Neuron (in vitro differentiated cells): Measurements from ENCODE around the gene C3orf18.
A peak's percentile ranks its signal among the peaks of the same experiment; 100 is the strongest.

Experiments used
- H2AFZ ChIP-seq: one replicate; pipeline ENCODE4 v1.6.1; 2013; ENCODE audit warnings: low read depth, mild to moderate bottlenecking, inconsistent platforms, low read length, moderate library complexity
- H3K27me3 ChIP-seq: one replicate; pipeline ENCODE4 v1.6.1; 2013; ENCODE audit warnings: low read length; ENCODE audit not compliant: insufficient read depth
- H3K36me3 ChIP-seq: one replicate; pipeline ENCODE4 v1.6.1; 2013; ENCODE audit warnings: low read length; ENCODE audit not compliant: insufficient read depth
- H3K4me1 ChIP-seq: one replicate; pipeline ENCODE4 v1.6.1; 2013; ENCODE audit warnings: low read length; ENCODE audit not compliant: insufficient read depth
- H3K4me3 ChIP-seq: 2 replicates; pipeline ENCODE4 v1.5.1; 2013; ENCODE audit warnings: mild to moderate bottlenecking, low read length, moderate library complexity
- H3K9me3 ChIP-seq: one replicate; pipeline ENCODE4 v1.6.1; 2013; ENCODE audit warnings: low read length

Gene C3orf18

DNA sequence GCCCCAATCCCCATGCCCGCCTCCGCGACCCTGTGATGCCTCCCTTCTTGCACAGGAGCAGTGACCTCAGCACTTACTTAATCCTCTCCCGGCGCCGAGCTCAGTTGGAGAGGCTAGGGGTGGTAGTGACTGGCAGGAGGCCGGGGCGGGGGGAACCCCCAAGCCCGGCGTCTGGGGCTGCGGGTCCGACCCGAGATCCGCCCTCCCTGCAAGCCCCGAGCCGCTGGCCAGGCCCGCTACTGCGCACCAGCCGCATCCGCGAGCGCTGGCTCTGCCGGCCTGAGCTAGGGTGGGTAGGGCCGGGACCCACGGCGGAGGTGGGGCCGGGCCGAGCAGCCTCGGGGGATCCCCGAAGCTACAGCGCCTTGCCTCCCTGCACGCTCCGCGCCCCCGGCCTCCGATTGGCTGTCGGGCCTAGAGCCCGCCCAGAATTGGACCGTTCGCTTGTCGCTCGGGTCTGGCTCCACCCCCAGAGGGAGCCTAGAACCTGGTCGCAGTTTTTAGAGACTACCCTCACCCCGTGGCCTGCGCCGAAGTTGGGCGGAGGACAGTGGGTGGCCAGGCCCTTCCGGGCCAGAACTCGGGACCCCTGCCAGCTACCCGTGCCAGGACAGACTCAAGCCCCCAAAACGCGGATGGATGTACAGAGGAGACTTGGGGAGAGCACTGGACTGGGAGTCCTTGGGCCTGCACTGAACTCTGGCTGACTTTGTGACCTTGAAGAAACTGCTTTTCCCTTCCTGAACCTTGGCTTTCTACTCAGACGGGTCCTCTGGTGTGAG, at the start of gene C3orf18:
C3orf18 (minus strand) TSS at position 362 of the 782 bp plus-strand sequence. CDS start 2,048 bp downstream, outside the sequence.
- Histone ChIP-seq H3K36me3 (peaks cover 6% of the 10 kb centered on the region), H3K27me3 (peaks cover 31% of the 10 kb centered on the region), H3K4me1 (peaks cover 7% of the 10 kb centered on the region), H3K4me3 (peak within 1 kb of the TSS; percentile 72), H3K9me3 (no peaks in the 10 kb centered on the region), H2AFZ (no peak within 1 kb of the TSS)

DNA sequence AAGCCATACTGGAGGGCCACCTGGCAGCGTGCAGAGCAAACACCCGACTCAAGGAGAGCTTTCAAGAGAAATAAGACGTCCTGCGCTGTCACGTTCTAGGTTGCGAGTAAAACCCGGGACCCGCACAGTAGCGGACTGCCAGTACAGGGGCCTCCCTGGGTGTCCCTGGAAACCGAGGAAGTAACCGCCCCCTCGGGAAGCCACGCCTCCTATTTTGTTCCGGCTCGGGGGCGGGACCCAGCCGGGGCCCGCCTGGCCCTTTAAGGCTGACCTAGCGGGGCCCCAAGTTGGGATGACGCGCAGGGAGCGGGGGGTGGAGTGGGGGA, 49.2 kb upstream of the C3orf18 start:
- Histone ChIP-seq H3K36me3 (no peaks in the 10 kb centered on the region), H3K4me3 (peak overlapping the region; percentile 41), H3K27me3 (no peaks in the 10 kb centered on the region), H3K9me3 (no peaks in the 10 kb centered on the region), H3K4me1 (peaks cover 28% of the 10 kb centered on the region), H2AFZ (peak overlapping the region; percentile 32)

DNA sequence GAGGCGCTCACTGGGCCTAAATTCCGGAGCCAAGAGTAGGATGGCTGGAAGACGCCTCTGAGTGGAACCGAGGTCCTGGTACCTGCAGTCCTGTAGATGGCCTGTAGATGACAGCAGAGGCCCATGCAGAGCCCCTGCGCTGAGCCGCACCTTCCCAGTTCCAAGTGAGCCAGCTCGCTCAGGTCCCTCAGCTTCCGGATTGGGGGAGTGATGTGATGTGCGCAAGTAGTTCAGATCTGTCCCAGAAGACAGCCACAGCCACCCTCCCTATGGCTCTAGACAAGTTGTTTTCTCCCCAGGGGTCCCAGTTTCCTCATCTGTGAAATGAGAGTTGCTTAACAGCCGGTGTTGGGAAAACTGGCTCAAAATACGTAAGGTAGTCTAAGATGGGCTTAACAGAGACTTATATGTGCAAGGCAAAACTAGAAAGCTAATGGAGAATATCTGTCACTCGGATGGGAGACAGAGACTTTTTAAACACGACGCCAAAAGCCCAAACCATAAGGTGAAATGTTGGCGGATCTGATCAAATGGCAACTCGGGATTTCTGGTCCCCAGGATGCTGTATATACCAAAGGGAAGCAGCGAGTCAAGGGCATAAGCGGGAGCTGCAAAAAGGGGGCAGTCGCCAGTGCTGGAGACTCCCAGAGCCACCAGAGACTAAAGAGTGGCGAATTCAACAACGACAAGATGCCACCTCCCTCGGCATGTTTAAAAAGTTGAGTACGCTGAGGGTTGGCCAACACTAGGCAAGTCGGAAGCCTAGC, 48.6 kb upstream of the C3orf18 start:
- H3K9me3 ChIP-seq: no peaks in the 10 kb centered on the region
- H3K4me3 ChIP-seq: peak overlapping the region; percentile 41
- no peaks in the 10 kb centered on the region for H3K27me3 ChIP-seq
- H3K4me1 ChIP-seq: peaks cover 29% of the 10 kb centered on the region
- H2AFZ ChIP-seq: peak overlapping the region; percentile 32
- no peaks in the 10 kb centered on the region for H3K36me3 ChIP-seq

DNA sequence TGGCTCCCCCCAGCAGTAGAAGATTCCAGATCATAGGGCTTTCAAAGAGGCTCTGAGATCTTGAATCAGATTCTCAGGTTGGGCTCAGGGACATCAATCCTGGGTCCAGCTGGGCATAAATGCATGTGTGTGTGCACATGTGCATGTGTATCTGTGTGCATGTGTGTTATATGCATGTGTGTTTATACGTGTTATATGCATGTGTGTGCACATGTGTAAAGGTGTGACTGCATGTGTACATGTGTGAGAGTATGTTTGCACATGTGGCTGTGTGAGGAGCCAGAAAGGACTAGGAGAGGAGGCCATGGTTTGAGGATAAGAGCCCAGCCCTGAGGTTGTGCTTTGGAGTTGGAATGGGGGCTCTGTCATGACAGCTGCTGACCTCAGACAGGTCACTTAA, 47.6 kb upstream of the C3orf18 start:
- H3K27me3 ChIP-seq: no peaks in the 10 kb centered on the region
- peaks cover 36% of the 10 kb centered on the region for H3K4me1 ChIP-seq
- H3K36me3 ChIP-seq: no peaks in the 10 kb centered on the region
- no peak overlapping the region for H2AFZ ChIP-seq
- H3K4me3 ChIP-seq: no peak overlapping the region
- H3K9me3 ChIP-seq: no peaks in the 10 kb centered on the region

DNA sequence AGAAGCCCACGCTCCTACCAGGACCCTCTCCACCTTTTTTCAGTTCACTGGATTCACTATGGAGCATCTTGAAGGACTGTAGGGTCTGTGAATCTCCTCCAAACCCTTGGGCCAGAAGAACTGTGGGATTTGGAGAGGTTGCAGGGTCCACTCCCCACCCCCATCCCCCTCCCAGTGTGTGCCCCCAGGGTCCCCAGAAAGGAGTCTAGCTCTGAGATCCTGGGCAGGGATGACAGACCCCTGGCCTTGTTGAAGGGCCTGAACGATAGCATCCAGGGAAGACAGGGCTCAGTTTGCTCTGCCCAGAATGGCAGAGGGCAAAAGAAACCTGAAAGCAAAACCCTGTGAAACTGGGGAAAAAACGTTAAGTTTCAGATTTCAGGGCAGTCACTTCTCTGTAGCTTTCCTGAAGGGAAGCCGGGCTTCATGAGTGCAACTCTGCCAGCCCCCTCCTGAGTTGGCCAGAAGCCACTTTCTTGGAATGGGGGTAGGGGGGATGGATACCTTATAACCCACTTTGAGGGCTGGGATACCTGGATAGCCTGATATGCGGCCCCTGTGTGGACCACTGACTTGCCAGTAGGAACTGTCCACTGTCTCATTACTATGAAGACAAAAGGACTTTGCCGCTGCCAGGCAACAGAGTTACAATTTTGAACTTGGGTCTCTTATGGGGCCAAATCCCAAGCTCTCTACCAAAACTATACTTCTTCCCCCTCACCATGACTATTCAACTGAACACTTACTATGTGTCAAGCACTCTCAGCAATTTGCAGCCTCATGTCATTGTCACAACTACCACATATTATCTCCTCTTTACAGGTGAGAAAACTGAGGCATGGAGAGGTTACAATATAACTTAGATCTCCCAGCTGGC, 45.7 kb upstream of the C3orf18 start:
- Histone ChIP-seq H3K27me3 (no peaks in the 10 kb centered on the region), H2AFZ (no peak overlapping the region), H3K9me3 (no peaks in the 10 kb centered on the region), H3K36me3 (no peaks in the 10 kb centered on the region), H3K4me3 (no peak overlapping the region), H3K4me1 (peaks cover 36% of the 10 kb centered on the region)

DNA sequence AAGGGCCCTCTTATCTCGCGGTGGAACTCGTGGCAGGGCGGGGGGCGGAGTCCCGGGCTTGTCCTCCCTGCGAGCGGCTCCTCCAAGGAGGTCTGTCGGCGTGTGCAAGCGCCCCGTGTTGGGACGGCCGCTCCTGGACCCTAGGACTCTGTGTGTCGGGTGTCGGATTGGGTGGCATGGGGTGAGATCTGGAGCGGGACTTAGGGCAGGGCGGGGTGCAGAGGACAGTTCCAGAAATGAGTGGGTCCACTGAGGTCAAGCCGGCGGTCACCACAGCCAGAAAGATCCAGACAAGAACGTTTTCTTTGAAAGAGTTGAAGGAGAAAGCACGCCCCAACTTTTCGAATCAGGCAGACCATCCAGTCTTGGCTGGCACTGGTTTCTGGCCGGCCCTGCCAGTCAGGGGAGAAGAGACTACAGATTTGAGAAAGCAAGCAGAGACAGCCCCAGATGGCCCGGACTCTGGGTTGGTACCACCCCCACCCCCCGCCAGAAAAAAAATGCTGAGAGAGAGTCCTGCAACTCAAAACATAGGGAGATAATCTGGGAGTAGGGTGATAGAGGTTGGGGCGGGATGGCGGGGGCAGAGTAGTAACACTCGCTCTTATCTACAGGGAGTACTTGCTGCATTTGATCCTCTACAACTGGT, 44.8 kb upstream of the C3orf18 start:
- Histone ChIP-seq H3K4me3 (peak overlapping the region; percentile 61), H3K36me3 (peaks cover 6% of the 10 kb centered on the region), H3K4me1 (peaks cover 28% of the 10 kb centered on the region), H2AFZ (peak overlapping the region; percentile 43), H3K27me3 (no peaks in the 10 kb centered on the region), H3K9me3 (no peaks in the 10 kb centered on the region)

DNA sequence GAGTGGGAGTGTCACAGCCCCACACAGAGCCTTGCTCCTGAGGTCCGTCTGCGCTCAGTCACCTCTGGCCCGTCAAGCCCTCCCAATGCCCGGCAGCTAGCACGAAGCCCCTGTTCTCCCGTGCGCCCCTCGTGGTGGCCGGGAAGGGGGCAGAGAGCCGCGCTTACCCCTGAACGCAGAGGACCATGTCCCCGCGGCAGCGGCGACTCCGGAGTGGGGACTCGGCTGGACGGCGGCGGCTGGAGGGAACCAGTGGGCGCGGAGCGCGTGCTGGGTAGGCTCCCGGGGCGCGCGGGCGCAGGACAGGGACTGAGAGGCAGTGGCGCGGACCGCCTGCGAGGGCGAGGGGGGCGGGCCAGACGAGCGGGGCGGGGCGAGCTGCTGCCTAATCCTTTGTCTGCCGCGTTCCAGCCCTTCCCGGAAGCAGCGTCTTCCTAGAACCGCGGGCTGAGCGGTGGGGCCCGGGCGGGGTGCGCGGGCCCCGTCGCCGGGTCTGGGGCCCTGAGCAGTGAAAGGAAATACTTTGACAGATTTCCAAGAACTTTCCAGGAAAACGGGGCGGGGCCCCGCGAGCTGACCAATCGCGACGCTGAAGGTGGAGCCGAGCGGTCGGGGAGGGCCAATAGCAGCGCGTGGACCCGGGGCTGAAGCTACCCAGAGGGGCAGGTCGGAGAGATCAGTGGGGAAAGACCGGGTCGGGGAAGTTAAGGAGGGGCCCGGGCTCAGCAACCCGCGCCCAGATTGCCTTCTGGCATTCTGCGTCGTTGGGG, 44.1 kb upstream of the C3orf18 start, which contains the start of gene CISH:
CISH (minus strand) TSS at position 311 of the 770 bp plus-strand sequence; CDS start at position 187, 124 bp downstream.
- Histone ChIP-seq H3K4me3 (peak within 1 kb of the TSS; percentile 61), H3K27me3 (no peaks in the 10 kb centered on the region), H3K9me3 (no peaks in the 10 kb centered on the region), H2AFZ (peak within 1 kb of the TSS; percentile 43), H3K36me3 (peaks cover 11% of the 10 kb centered on the region), H3K4me1 (peaks cover 27% of the 10 kb centered on the region)

DNA sequence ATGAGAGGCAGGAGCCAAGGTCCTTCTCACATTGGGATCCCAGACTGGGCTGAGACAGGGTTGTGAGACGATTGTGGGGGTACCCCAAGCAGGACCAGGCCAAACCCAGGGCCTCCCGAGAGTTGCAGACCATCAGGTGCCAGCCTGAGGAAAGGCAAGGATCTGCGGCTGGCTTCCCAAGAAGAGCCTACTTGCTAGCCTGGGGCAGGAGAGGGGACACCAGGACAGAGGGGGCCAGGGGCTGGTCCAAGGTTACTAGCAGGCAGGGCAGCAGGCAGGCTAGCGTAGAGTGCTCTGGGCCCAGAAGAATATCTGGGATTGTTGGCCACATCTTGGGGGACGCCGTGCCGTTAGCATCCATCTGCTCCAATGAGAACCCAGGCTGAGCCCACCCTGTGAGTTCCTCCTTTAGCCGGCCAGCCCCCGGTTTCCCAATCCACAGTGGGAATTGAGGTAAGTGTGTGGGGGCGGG, 43.5 kb upstream of the C3orf18 start:
- Histone ChIP-seq H3K27me3 (no peaks in the 10 kb centered on the region), H3K9me3 (no peaks in the 10 kb centered on the region), H3K4me1 (peaks cover 21% of the 10 kb centered on the region), H3K4me3 (peak overlapping the region; percentile 61), H2AFZ (peak overlapping the region; percentile 43), H3K36me3 (peaks cover 16% of the 10 kb centered on the region)

DNA sequence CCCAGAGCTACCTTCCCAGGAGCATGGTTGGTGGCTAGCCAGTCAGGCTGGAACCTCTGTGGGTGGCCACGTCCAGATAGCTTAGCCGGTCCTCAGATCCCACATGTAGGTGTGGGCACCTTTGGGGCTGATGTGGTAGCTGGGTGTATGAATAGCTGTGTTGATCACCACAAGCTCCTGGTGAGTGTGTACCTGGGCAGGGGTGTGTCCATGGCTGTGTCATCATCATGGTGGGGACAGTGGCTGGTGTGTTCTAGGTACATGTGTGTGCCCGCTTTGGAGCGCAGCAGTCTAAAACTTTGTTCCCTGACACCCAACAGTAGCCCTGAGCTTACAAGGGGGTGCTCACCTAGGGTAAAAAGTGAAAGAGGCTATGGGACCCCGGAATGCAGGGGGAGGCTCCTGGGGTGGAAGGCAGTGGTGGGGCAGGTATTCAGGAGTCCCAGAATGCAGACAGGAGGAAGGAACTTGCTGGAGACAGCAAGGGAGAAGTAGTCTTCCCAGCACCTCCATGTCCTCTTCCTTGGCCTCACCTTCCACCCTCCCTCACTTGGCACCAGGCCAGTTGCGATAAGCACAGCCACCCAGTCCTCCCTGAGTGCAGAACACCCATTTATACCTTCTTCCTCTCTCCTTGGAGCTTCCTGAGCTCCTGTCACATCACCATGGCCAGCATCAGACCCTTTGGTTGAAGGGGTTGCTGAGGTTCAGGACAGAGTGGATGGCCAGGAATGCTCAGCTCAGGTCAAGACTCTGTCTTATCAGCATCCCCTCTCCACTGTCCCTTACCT, 42.8 kb upstream of the C3orf18 start:
- no peaks in the 10 kb centered on the region for H3K9me3 ChIP-seq
- H3K27me3 ChIP-seq: no peaks in the 10 kb centered on the region
- H3K4me1 ChIP-seq: peaks cover 16% of the 10 kb centered on the region
- no peak overlapping the region for H2AFZ ChIP-seq
- peak overlapping the region; percentile 61 for H3K4me3 ChIP-seq
- peaks cover 17% of the 10 kb centered on the region for H3K36me3 ChIP-seq

DNA sequence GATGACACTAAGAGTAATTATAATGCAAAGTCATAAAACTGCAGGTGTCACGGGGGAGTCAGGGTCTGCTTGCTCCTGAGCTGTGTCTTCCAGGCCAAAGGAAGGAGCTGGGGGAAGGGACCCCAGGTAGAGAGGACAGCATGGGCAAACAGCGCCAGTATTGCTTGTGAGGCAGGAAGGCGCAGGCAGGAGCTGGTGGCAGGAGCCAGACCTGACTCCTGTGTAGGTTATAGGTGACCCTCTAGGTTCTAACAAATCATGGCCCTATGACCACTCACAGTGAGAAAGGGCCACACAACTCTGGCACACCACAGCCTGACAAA, 42.2 kb upstream of the C3orf18 start:
- peaks cover 17% of the 10 kb centered on the region for H3K36me3 ChIP-seq
- H3K27me3 ChIP-seq: no peaks in the 10 kb centered on the region
- H3K4me1 ChIP-seq: peaks cover 16% of the 10 kb centered on the region
- H3K9me3 ChIP-seq: no peaks in the 10 kb centered on the region
- no peak overlapping the region for H2AFZ ChIP-seq
- H3K4me3 ChIP-seq: no peak overlapping the region

DNA sequence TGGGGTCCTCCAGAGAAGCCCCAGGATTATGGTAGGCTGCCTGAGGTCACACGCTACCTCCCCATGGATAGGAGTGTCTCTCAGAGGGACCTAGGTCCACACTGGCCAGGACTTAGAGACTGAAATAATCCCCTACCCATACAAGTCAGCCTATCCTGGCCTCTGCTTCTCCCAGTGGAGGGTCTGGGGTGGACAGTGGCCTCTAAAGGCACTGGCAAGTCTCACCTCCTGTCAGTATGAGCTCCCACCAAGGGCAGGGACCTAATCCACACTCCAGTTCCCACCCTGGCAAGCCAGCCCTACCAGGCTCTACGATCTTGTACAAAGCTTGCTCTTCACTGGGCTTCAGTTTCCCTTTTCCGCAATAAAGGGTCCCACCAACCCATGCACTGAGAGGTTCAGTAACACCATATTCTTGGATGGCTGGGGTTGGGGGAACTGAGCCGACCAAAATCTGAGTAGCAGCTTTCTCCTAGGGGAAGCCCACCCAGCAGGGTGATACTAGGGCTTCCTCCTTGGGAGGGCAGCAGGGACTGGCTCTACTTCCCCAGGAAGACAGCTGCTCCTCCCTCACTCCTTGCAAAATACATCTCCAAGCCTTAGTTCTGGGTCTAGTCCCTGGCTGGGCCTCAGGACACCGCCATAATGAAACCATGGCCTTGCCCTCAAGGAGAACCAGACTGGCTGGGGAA, 41.7 kb upstream of the C3orf18 start:
- H3K27me3 ChIP-seq: no peaks in the 10 kb centered on the region
- H3K4me1 ChIP-seq: peaks cover 16% of the 10 kb centered on the region
- H3K9me3 ChIP-seq: no peaks in the 10 kb centered on the region
- no peak overlapping the region for H3K4me3 ChIP-seq
- no peak overlapping the region for H2AFZ ChIP-seq
- H3K36me3 ChIP-seq: peaks cover 17% of the 10 kb centered on the region
